PC-9 (cell line): Measurements from ENCODE around the gene DNAH9.
"Not testable (repeated sequence)": the region's sequence is repeated elsewhere in the genome, so short reads cannot be mapped to it uniquely, and the experiment has no call there.

Experiments
- CTCF ChIP-seq: fragments of 200-600 bp; sonication (generic); conservative IDR thresholded peaks from 2 replicates; pipeline ENCODE4 v1.6.1; 2017; ENCODE audit warnings: mixed run types, antibody characterized with exemption, mild to moderate bottlenecking, moderate library complexity
- EZH2 ChIP-seq: fragments of 200-600 bp; sonication (generic); IDR thresholded peaks from 2 replicates; pipeline ENCODE4 v1.8.0; 2017; ENCODE audit warnings: antibody characterized with exemption, low read depth

GRCh38 chr17:11949571-11949970, 351.3 kb downstream of the DNAH9 start:
- not testable (repeated sequence) for TF ChIP-seq CTCF, EZH2
